SK-N-DZ (cell line): ENCODE results near the gene SCCPDH. TPM values are rescaled to one million over a fixed set of nuclear protein-coding genes. Genes with fewer than 3 reads are reported as not detected.
"Not testable (repeated sequence)": the region's sequence is repeated elsewhere in the genome, so short reads cannot be mapped to it uniquely, and the experiment has no call there.

Experiments
- DNase-seq: peaks from one replicate; pipeline ENCODE4 v3.0.0-alpha.2; 2015; ENCODE audit warnings: low spot score
- polyA plus RNA-seq, 2 experiments: library from polyadenylated mRNA; depleted of rRNA; stranded (reverse); fragments of >200 nt; gene quantifications; 2 replicates each; pipeline ENCODE4 v1.2.3, GENCODE V29; 2014

Gene SCCPDH
- polyA plus RNA-seq (2014; cell fraction: cytosol; rRNA removed), result 47.1 and 50.8 TPM in 2 replicates
- polyA plus RNA-seq (2014; cell fraction: nucleus; rRNA removed), result 19.9 and 29.8 TPM in 2 replicates

GRCh38 chr1:246724016-246724730, at the start of gene SCCPDH:
SCCPDH (plus strand) TSS chr1:246724409; CDS start chr1:246724423, 14 bp downstream.
- peak; percentile 72 for DNase-seq

GRCh38 chr1:246677842-246678241, 46.4 kb upstream of the SCCPDH start:
- no peak for DNase-seq

- no peak for DNase-seq
Observed at GRCh38 chr1:246678816-246679793, 45.1 kb upstream of the SCCPDH start.

GRCh38 chr1:246679794-246680177, 44.4 kb upstream of the SCCPDH start:
- DNase-seq, result peak; percentile 38

- no peak for DNase-seq
Observed at GRCh38 chr1:246680190-246680589, 44.0 kb upstream of the SCCPDH start.

GRCh38 chr1:246680696-246681130, 43.5 kb upstream of the SCCPDH start:
- peak; percentile 29 for DNase-seq

GRCh38 chr1:246681900-246682895, 42.0 kb upstream of the SCCPDH start:
- DNase-seq, result peak; percentile 91

- no peak for DNase-seq
Observed at GRCh38 chr1:246683521-246683920, 40.7 kb upstream of the SCCPDH start.

GRCh38 chr1:246687002-246687401, 37.2 kb upstream of the SCCPDH start:
- no peak for DNase-seq

- peak; percentile 80 for DNase-seq
Observed at GRCh38 chr1:246689409-246690008, 34.7 kb upstream of the SCCPDH start.

GRCh38 chr1:246690100-246690499, 34.1 kb upstream of the SCCPDH start:
- no peak for DNase-seq

- peak; percentile 47 for DNase-seq
Observed at GRCh38 chr1:246691622-246692495, 32.4 kb upstream of the SCCPDH start.

- DNase-seq, result not testable (repeated sequence)
Observed at GRCh38 chr1:246694213-246694895, 29.9 kb upstream of the SCCPDH start.

- DNase-seq, result no peak
Observed at GRCh38 chr1:246695136-246695535, 29.1 kb upstream of the SCCPDH start.

- no peak for DNase-seq
Observed at GRCh38 chr1:246695666-246696065, 28.5 kb upstream of the SCCPDH start.

- DNase-seq, result no peak
Observed at GRCh38 chr1:246698466-246699094, 25.6 kb upstream of the SCCPDH start.

- peak; percentile 86 for DNase-seq
Observed at GRCh38 chr1:246699095-246699735, 25.0 kb upstream of the SCCPDH start.

- no peak for DNase-seq
Observed at GRCh38 chr1:246703581-246703980, 20.6 kb upstream of the SCCPDH start.
